ENCODE measurements around the gene ERICH3.

DNA sequence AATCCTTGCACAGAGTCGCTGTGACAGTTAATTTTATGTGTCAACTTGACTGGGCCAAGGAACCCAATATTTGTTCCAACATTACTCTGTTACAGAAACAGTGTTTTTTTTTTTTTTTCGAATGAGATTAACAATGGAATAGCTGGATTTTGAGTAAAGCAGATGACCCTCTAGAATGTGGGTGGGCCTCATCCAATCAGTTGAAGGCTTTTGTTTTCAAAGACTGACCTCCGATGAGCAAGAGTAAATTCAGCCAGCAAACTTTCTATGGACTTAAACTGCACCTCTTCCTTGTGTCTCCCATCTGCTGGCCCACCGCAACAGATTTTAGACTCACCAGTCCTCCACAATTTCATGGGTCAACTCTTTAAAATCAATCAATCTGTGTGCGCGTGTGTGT is 42.2 kb upstream of the ERICH3 start:
- TF ChIP-seq, protein P1, sequence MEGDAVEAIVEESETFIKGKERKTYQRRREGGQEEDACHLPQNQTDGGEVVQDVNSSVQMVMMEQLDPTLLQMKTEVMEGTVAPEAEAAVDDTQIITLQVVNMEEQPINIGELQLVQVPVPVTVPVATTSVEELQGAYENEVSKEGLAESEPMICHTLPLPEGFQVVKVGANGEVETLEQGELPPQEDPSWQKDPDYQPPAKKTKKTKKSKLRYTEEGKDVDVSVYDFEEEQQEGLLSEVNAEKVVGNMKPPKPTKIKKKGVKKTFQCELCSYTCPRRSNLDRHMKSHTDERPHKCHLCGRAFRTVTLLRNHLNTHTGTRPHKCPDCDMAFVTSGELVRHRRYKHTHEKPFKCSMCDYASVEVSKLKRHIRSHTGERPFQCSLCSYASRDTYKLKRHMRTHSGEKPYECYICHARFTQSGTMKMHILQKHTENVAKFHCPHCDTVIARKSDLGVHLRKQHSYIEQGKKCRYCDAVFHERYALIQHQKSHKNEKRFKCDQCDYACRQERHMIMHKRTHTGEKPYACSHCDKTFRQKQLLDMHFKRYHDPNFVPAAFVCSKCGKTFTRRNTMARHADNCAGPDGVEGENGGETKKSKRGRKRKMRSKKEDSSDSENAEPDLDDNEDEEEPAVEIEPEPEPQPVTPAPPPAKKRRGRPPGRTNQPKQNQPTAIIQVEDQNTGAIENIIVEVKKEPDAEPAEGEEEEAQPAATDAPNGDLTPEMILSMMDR (IDR thresholded peaks at IDR 0.05; ENCODE audit: poor library complexity, severe bottlenecking): no peak
- no peak for TF ChIP-seq RAD21 (conservative IDR thresholded peaks at IDR 0.05)
- no peak for TF ChIP-seq TAF1 (IDR thresholded peaks at IDR 0.05; ENCODE audit: low read depth)
- TF ChIP-seq POLR2AphosphoS5 (IDR thresholded peaks at IDR 0.05): no peak
- TF ChIP-seq EP300 (conservative IDR thresholded peaks at IDR 0.05; ENCODE audit: poor library complexity, severe bottlenecking): no peak
- TF ChIP-seq EZH2 (IDR thresholded peaks at IDR 0.05; ENCODE audit: borderline replicate concordance, insufficient read depth, low read length, poor library complexity, severe bottlenecking): no peak
- TF ChIP-seq, protein P2, sequence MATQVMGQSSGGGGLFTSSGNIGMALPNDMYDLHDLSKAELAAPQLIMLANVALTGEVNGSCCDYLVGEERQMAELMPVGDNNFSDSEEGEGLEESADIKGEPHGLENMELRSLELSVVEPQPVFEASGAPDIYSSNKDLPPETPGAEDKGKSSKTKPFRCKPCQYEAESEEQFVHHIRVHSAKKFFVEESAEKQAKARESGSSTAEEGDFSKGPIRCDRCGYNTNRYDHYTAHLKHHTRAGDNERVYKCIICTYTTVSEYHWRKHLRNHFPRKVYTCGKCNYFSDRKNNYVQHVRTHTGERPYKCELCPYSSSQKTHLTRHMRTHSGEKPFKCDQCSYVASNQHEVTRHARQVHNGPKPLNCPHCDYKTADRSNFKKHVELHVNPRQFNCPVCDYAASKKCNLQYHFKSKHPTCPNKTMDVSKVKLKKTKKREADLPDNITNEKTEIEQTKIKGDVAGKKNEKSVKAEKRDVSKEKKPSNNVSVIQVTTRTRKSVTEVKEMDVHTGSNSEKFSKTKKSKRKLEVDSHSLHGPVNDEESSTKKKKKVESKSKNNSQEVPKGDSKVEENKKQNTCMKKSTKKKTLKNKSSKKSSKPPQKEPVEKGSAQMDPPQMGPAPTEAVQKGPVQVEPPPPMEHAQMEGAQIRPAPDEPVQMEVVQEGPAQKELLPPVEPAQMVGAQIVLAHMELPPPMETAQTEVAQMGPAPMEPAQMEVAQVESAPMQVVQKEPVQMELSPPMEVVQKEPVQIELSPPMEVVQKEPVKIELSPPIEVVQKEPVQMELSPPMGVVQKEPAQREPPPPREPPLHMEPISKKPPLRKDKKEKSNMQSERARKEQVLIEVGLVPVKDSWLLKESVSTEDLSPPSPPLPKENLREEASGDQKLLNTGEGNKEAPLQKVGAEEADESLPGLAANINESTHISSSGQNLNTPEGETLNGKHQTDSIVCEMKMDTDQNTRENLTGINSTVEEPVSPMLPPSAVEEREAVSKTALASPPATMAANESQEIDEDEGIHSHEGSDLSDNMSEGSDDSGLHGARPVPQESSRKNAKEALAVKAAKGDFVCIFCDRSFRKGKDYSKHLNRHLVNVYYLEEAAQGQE (IDR thresholded peaks at IDR 0.05; ENCODE audit: borderline replicate concordance): no peak

Measured in neural cell (in vitro differentiated cells).